CD4-positive, alpha-beta T cell treated with Interleukin-15 for 4 hours (primary cell): ENCODE data around the gene SRPK3.
A peak's percentile ranks its signal among the peaks of the same experiment; 100 is the strongest.

Experiments
- DNase-seq: peaks from one replicate; pipeline ENCODE4 v3.0.0-alpha.2; 2020; ENCODE audit warnings: low spot score

Gene SRPK3

GRCh38 chrX:153784325-153784967 lies 3.6 kb downstream of the SRPK3 start:
- no peak for DNase-seq

- DNase-seq = no peak
Observed at GRCh38 chrX:153786669-153787068, 5.8 kb downstream of the SRPK3 start.

- no peak for DNase-seq
Observed at GRCh38 chrX:153789654-153790053, 8.8 kb downstream of the SRPK3 start.

DNA sequence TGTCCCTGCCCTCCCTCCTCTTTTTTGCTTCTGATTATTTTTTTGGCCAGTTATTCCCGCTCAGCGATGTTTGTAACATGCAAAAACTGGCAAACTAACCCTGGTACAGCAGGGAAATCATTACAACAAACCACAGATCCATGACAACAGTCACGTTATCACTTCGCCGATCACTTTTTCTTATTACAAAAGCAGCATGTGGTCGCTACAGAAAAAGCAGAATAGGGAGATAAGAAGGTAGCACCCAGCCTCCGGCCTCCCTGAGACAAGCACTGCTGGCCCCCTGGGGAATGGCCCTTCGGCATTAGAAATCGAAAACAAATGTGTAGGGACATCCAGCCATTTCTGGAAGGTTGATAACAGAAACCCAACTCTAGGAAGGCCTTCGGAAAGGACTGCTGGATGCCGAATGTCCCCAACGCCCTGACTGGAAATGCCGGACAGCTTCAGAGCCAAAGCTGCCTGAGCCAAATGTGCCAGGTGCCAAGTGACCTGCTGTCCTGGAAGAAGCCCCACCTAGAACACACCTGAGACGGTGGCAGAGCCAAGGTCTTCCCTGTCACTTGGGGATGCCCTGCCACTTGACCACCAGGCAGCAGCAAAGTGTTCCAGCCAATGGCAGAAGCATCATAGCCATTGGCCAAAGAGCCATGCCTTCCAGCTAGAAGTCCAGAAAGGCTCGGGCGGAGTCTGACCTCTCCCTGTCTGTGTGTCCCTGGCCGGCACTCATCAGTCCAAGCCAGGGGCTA lies 10.4 kb downstream of the SRPK3 start:
- no peak for DNase-seq

DNA sequence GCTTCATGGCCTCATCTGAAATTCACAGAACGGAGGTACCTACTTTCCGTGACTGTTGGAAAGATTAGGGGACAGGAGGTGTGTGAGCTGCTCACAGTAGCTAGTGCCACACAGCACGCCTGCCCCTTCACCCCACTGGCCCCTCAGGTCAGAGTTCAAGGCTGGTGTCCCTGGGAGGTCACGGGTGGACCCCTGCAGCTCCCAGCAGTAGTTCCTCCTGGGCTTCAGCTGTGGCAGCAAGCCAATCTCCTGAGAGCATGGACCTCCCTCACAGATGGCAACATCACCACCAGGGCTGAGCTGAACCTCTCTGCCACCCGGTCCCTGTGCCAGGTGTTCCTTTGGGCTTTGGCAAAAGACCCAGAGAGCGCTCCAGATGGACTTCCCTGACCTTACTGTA lies 11.5 kb downstream of the SRPK3 start:
- DNase-seq = no peak

GRCh38 chrX:153793291-153793690 lies 12.4 kb downstream of the SRPK3 start:
- no peak for DNase-seq

GRCh38 chrX:153794018-153794896 lies 13.4 kb downstream of the SRPK3 start, which contains the start of the genes IDH3G and SSR4:
Gene IDH3G (minus strand): TSS chrX:153794375. CDS start chrX:153794326, 49 bp downstream.
Gene SSR4 (plus strand): TSS chrX:153794668. CDS start chrX:153794688, 20 bp downstream.
- DNase-seq = peak; percentile 94

DNA sequence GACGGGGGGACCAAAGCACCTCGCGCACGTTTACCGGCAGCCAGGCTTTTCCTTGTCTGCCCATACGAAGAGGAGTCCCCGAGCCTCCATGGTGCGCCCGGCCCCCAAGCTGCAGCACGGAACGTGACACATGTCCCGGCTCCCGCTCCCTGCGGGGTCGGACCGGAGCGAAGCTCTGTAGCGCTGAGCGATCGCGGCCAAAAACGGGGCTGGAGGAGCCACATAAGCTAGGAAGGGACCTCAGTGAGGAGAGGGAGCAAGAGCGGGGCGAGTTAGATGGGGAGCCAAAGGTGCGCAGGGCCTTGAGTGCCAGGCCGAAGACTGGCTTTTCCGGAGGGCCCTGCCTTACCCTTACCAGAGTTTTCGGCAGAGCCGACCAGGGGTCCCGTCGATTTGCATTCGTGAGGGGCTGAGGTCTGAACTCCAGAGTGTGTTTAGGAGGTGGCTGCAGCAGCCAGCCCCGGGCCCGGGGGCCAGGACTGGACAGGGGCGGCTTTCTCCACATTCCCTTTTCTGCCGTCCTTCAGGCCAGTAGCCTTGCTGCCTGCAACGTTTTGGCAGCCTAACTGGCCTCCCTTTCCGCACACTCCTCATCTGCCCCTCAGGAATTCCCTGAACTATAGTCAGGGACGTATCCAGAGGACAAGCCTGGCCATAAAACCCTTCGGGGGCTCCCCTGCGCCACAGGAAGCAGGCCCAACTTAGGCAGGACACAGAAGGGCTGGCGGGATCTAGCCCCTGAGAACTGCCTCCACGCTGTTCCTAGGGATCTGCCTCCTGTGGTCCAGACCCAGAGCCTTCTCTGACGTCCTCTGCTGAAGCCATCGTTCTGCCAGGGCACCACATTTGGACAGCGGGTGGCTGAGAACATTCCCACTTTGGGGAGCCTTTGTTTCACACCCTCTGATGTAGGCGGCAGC lies 14.3 kb downstream of the SRPK3 start:
- DNase-seq = no peak

- no peak for DNase-seq
Observed at GRCh38 chrX:153797415-153798015, 16.7 kb downstream of the SRPK3 start.

GRCh38 chrX:153799326-153799725 lies 18.5 kb downstream of the SRPK3 start:
- no peak for DNase-seq

DNA sequence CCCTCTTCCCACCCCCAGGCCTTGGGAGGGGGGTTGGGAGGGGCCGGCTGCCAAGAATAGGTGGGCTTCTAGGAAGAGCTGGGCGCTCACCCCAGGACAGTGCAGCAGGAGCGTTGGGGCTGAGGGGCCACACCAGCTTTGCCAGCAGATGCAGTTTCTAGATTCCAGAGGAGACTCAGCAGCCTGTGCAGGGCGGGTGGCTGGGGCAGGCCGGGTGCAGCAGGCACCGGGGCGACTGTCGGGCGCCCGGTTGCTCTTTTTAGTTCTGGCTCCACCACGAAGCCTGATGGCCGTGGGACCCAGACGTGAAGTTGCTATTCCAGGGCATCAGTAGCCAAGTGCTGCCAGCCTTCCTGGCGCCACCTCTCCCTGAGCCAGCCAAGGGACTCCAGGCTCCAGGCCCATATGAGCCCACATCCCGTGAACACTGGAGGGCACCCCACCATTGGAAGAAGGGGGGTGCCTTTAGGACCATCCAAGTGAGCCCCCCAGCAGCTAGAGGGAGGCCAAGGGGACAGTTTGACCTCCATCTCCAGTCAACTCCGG lies 19.4 kb downstream of the SRPK3 start:
- no peak for DNase-seq

DNA sequence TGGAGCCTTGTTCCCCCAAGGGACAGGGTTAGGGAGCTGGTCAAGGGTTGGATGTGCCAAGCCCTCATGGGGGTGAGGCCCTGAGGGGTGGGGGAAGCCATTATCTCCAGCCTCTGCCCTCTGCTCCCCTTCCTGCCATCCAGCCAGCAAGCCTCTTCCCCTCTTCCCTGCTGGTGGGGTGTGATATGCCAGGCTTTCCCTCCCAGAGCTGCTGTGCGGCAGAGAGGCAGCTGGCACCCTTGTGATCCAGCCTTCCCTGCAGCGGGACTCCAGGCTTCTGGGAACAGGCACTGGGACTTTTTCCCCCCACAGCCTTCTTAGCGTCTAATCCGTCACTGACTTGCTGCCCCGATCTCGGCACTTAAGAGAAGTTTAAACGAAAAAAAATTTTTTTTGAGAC lies 19.9 kb downstream of the SRPK3 start:
- no peak for DNase-seq

- no peak for DNase-seq
Observed at GRCh38 chrX:153801669-153802068, 20.8 kb downstream of the SRPK3 start.

GRCh38 chrX:153802513-153803045 lies 21.7 kb downstream of the SRPK3 start:
- DNase-seq = no peak

- no peak for DNase-seq
Observed at GRCh38 chrX:153803211-153804099, 22.6 kb downstream of the SRPK3 start.

- no peak for DNase-seq
Observed at GRCh38 chrX:153804100-153804595, 23.3 kb downstream of the SRPK3 start.

- no peak for DNase-seq
Observed at GRCh38 chrX:153804621-153805020, 23.8 kb downstream of the SRPK3 start.

DNA sequence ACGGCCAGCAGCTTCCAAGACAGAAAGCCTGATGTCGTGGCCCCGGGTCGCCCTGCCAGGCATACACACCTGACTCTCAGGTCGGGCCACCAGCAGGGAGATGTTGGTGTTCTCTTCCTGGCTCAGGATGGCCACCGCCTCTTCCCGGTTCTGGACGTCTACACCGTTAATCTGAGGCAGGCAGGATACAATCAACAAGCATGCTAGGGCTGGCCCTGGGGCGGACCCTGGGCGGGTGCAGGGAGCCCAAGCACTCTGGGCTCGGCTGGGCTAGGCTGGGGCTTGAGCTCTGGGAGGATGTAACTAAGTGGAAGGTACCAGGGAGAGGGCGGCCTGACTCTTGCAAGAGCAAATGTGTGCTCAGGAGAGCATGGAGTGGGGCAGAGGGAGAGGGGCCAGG lies 24.6 kb downstream of the SRPK3 start:
- no peak for DNase-seq

DNA sequence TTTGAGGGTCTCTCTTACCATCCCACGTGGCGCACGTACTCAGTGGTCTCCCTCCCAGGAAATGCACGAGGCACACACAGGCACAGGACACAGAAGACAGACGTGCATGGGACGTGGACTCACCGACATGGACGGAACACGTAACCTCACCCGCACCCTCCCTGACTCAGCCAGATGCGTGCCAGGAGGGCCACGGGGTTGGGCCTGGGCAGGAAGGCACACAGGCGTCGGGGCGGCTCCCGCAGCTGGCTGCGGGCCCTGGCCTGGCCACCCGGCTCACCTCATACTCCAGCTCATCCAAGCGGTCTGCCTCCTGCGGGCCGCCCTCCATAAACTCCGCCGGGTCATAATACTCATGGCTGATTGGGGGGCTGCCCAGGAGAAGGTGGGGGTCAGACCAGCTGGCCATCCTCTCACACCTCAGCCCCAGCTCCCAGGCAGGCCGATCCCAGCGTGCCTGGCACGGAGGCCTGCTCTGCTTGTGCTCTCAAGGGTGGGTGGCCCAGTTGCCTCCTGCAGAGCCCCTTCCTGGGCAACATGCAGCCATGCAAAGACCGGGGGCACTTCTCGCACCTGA lies 26.2 kb downstream of the SRPK3 start:
- no peak for DNase-seq
